HCT116 (cell line): ENCODE data around the gene DOCK9. TPM values are rescaled to one million over a fixed set of nuclear protein-coding genes. Genes with fewer than 3 reads are reported as not detected.

Experiments used
- ATAC-seq: fragments of 200-7000 bp; cut with Tn5 transposase; 2 replicates; pipeline ENCODE4 v1.9.1; 2020; ENCODE audit warnings: mild to moderate bottlenecking, moderate library complexity
- BruUV-seq: library from RNA; stranded (reverse); fragments of 400-500 nt; replicated peaks from 2 replicates; lab custom pipeline; 2021; lab: Mats Ljungman, UMichigan
- CTCF ChIA-PET: fragments of 300-600 bp; sonication (Branson Sonifier 250); formaldehyde crosslinking; loops from one replicate; lab custom pipeline; 2021; ENCODE audit warnings: antibody characterized with exemption; lab: Charles Lee
- POLR2A ChIA-PET: fragments of 300-600, 350-600 bp; sonication (Branson Sonifier 250); formaldehyde crosslinking; loops from one replicate; lab custom pipeline; 2021; ENCODE audit warnings: antibody characterized with exemption; lab: Charles Lee
- RAD21 ChIA-PET, 2 experiments: fragments of 300-600 bp; sonication (Branson Sonifier 250); formaldehyde crosslinking; loops; one replicate each; lab custom pipeline; 2023; ENCODE audit warnings: low total read pairs in 2 of 2; ENCODE audit not compliant: uncharacterized antibody in 2 of 2, unreplicated experiment in 2 of 2, low non-redundant PET in 1 of 2; lab: Charles Lee
- DNase-seq: peaks from one replicate; pipeline ENCODE4 v3.0.0-alpha.2; 2010; ENCODE audit warnings: low read depth, low spot score
- H2AFZ ChIP-seq: fragments of 200-600 bp; shearing (Covaris generic), sonication (generic); 2 replicates; pipeline ENCODE4 v1.6.1; 2017; ENCODE audit warnings: low read depth, mixed run types, mixed read lengths, antibody characterized with exemption, low read length; ENCODE audit not compliant: poor library complexity, severe bottlenecking
- H3K27ac ChIP-seq: 2 replicates; pipeline ENCODE4 v1.5.1; 2012; ENCODE audit warnings: low read depth, low read length
- H3K27me3 ChIP-seq: fragments of 200-600 bp; sonication (generic); 2 replicates; pipeline ENCODE4 v1.6.1; 2016; ENCODE audit warnings: mixed run types, low read length, mixed read lengths; ENCODE audit not compliant: insufficient read depth
- H3K36me3 ChIP-seq, 2 experiments: fragments of 200-500 bp in 1 of 2; fragments of 200-600 bp in 1 of 2; sonication (Bioruptor generic) in 1 of 2; sonication (generic) in 1 of 2; 2 replicates each; pipeline versions ENCODE4 v1.5.1 to v1.6.1; 2014 to 2016; ENCODE audit warnings: low read length in 2 of 2, inconsistent platforms in 1 of 2, mixed read lengths in 1 of 2, mixed run types in 1 of 2; ENCODE audit not compliant: insufficient read depth in 2 of 2, control insufficient read depth in 1 of 2
- H3K4me1 ChIP-seq, 2 experiments: fragments of 200-600 bp in 1 of 2; sonication (generic) in 1 of 2; 2 replicates each; pipeline versions ENCODE4 v1.5.1 to v1.6.1; 2012 to 2017; ENCODE audit warnings: low read length in 2 of 2, inconsistent platforms in 1 of 2, mild to moderate bottlenecking in 1 of 2, mixed read lengths in 1 of 2, mixed run types in 1 of 2, moderate library complexity in 1 of 2; ENCODE audit not compliant: insufficient read depth in 2 of 2, control insufficient read depth in 1 of 2
- H3K4me2 ChIP-seq: fragments of 200-600 bp; sonication (generic); 2 replicates; pipeline ENCODE4 v1.6.1; 2017; ENCODE audit warnings: mixed run types, low read length, mixed read lengths
- H3K4me3 ChIP-seq, 2 experiments: fragments of 200-600 bp in 1 of 2; sonication (generic) in 1 of 2; replicated peaks in 1 of 2; 2 replicates each; pipeline ENCODE4 v1.5.1; 2011 to 2016; ENCODE audit warnings: low read length in 2 of 2, control low read depth in 1 of 2, low read depth in 1 of 2, mild to moderate bottlenecking in 1 of 2, mixed read lengths in 1 of 2, mixed run types in 1 of 2
- H3K79me2 ChIP-seq: fragments of 200-600 bp; sonication (generic); 2 replicates; pipeline ENCODE4 v1.6.1; 2017; ENCODE audit warnings: mild to moderate bottlenecking, mixed run types, low read length, moderate library complexity, mixed read lengths; ENCODE audit not compliant: insufficient read depth
- H3K9ac ChIP-seq: fragments of 200-600 bp; sonication (generic); 2 replicates; pipeline ENCODE4 v1.6.1; 2016; ENCODE audit warnings: low read length, mixed read lengths
- H3K9me2 ChIP-seq: fragments of 200-600 bp; sonication (generic), shearing (Covaris generic); 2 replicates; pipeline ENCODE4 v1.6.1; 2017; ENCODE audit warnings: mixed run types, mild to moderate bottlenecking, moderate library complexity; ENCODE audit not compliant: insufficient read depth
- H3K9me3 ChIP-seq, 2 experiments: fragments of 200-500 bp in 1 of 2; fragments of 200-600 bp in 1 of 2; sonication (Bioruptor generic) in 1 of 2; sonication (generic) in 1 of 2; 2 replicates each; pipeline ENCODE4 v1.6.1; 2014 to 2017; ENCODE audit warnings: low read length in 2 of 2, mixed read lengths in 2 of 2, inconsistent platforms in 1 of 2, low read depth in 1 of 2, mild to moderate bottlenecking in 1 of 2, mixed run types in 1 of 2, moderate library complexity in 1 of 2; ENCODE audit not compliant: control insufficient read depth in 1 of 2, insufficient read depth in 1 of 2
- H4K20me1 ChIP-seq: fragments of 200-600 bp; sonication (generic), shearing (Covaris generic); 2 replicates; pipeline ENCODE4 v1.6.1; 2017; ENCODE audit warnings: mixed run types, mild to moderate bottlenecking, moderate library complexity; ENCODE audit not compliant: insufficient read depth
- ATF3 ChIP-seq: IDR thresholded peaks from 2 replicates; pipeline ENCODE4 v1.6.1; 2012
- CBX3 ChIP-seq: IDR thresholded peaks from 2 replicates; pipeline ENCODE4 v1.6.1; 2012; ENCODE audit warnings: low read depth
- CEBPB ChIP-seq: IDR thresholded peaks from 2 replicates; pipeline ENCODE4 v1.6.1; 2012; ENCODE audit warnings: low read depth
- ELF1 ChIP-seq: IDR thresholded peaks from 2 replicates; pipeline ENCODE4 v1.6.1; 2012; ENCODE audit warnings: low read depth, borderline replicate concordance
- FOSL1 ChIP-seq: IDR thresholded peaks from 2 replicates; pipeline ENCODE4 v1.6.1; 2012; ENCODE audit warnings: low read depth
- JUND ChIP-seq: IDR thresholded peaks from 2 replicates; pipeline ENCODE4 v1.6.1; 2012
- MAX ChIP-seq: IDR thresholded peaks from 2 replicates; pipeline ENCODE4 v1.6.1; 2012
- RAD21 ChIP-seq: IDR thresholded peaks from 2 replicates; pipeline ENCODE4 v1.6.1; 2012; ENCODE audit warnings: low read depth, mild to moderate bottlenecking
- SIN3A ChIP-seq: IDR thresholded peaks from 2 replicates; pipeline ENCODE4 v1.6.1; 2012; ENCODE audit warnings: low read depth
- SP1 ChIP-seq: IDR thresholded peaks from 2 replicates; pipeline ENCODE4 v1.6.1; 2012; ENCODE audit warnings: low read depth
- SRF ChIP-seq: IDR thresholded peaks from 2 replicates; pipeline ENCODE4 v1.6.1; 2012; ENCODE audit warnings: low read depth
- TCF7L2 ChIP-seq: IDR thresholded peaks from 2 replicates; pipeline ENCODE4 v1.7.0; 2011; ENCODE audit warnings: borderline replicate concordance, inconsistent platforms; ENCODE audit not compliant: insufficient read depth, insufficient read length; ENCODE audit errors: extremely low read depth
- ZBTB33 ChIP-seq: IDR thresholded peaks from 2 replicates; pipeline ENCODE4 v1.6.1; 2011; ENCODE audit warnings: mild to moderate bottlenecking, low read length, moderate library complexity; ENCODE audit not compliant: insufficient replicate concordance; ENCODE audit errors: extremely low read depth
- ZFX ChIP-seq: fragments of 450-650 bp; IDR thresholded peaks from 2 replicates; pipeline ENCODE4 v1.6.1; 2017
- intact Hi-C: fragments of 100-400 bp; cut with micrococcal nuclease; formaldehyde crosslinking; loops from 2 replicates; pipeline ENCODE4 v1.10.0; 2022
- total RNA-seq: library from RNA; stranded (reverse); gene quantifications from one replicate; pipeline ENCODE4 v1.2.1, GENCODE V29; 2021; ENCODE audit not compliant: unreplicated experiment

DOCK9 gene
- total RNA-seq, 1 experiment from 2014 or later = 58.8 TPM

GRCh38 chr13:98775844-98776598 is 201.8 kb downstream of the DOCK9 start:
- BruUV-seq = no TSS peak
- peak overlapping the region; percentile 51 for H3K9ac ChIP-seq
- H3K9me2 ChIP-seq = no peaks in the 10 kb centered on the region
- no peaks in the 10 kb centered on the region for H3K79me2 ChIP-seq
- peak overlapping the region; percentile 19 to 46 for H3K4me3 ChIP-seq
- DNase-seq (peak; percentile 88), ATAC-seq (peak; percentile 95)
- peak overlapping the region; percentile 6; the same call in 1 of the 2 replicates for H3K27ac ChIP-seq
- ChIA-PET RAD21 (interaction anchor here in 1 of 2 experiments (0.8 kb wide), 1 partner anchor 103 kb away, joined by 3 read pairs; no protein-coding TSS in a partner anchor), POLR2A (interaction anchor here (0.6 kb wide), 1 partner anchor 1100 kb away, joined by 3 read pairs; no protein-coding TSS in a partner anchor), CTCF (no interaction called here)
- H3K4me1 ChIP-seq = peaks cover 15 to 32% of the 10 kb centered on the region in 2 experiments
- intact Hi-C loops = no loop called here
- H4K20me1 ChIP-seq = no peaks in the 10 kb centered on the region
- no peaks in the 10 kb centered on the region for H3K36me3 ChIP-seq
- peak overlapping the region; percentile 78 for H2AFZ ChIP-seq
- no peaks in the 10 kb centered on the region for H3K27me3 ChIP-seq
- TF ChIP-seq ELF1 (no peak), MAX (peak; percentile 73; the same call in 1 of the 2 replicates), FOSL1 (peak; percentile 91), CEBPB (peak; percentile 22; the same call in 1 of the 2 replicates), RAD21 (peak; percentile 30; the same call in 1 of the 2 replicates), TCF7L2 (peak; percentile 84), SIN3A (peak; percentile 64; the same call in 1 of the 2 replicates), ZBTB33 (no peak), ZFX (no peak), SRF (peak; percentile 71), ATF3 (no peak), SP1 (peak; percentile 88), CBX3 (peak; percentile 98), JUND (peak; percentile 93)
- H3K4me2 ChIP-seq = peak overlapping the region; percentile 81
- H3K9me3 ChIP-seq = no peaks in the 10 kb centered on the region
